ENCODE measurements around the gene CITED4. TPM values are rescaled to one million over a fixed set of nuclear protein-coding genes. Genes with fewer than 3 reads are reported as not detected.
A peak's percentile ranks its signal among the peaks of the same experiment; 100 is the strongest.

Gene CITED4
- total RNA-seq, 1 donor from 2014 or later = 0.98 TPM

- ATAC-seq (ENCODE audit: low read depth) (no peak), DNase-seq (no peak)
- Mint-ChIP-seq H3K27me3 (peaks cover 12% of the 10 kb centered on the region), H3K27ac (no peak overlapping the region), H3K36me3 (ENCODE audit: low read depth) (peaks cover 2% of the 10 kb centered on the region), H3K4me3 (peak overlapping the region; percentile 81), H3K9me3 (no peaks in the 10 kb centered on the region), H3K4me1 (peaks cover 10% of the 10 kb centered on the region)
- TF ChIP-seq CTCF (IDR thresholded peaks at IDR 0.05) = no peak
- ChIA-PET POLR2A (no interaction called here), CTCF (no interaction called here)
- intact Hi-C loops (cut with micrococcal nuclease) = loop anchor here (2.0 to 5.0 kb wide), 2 partner anchors 92 to 1283 kb away; partner anchors contain the start of gene PABPC4
Measured at GRCh38 chr1:40860706-40861223, 1.4 kb downstream of the CITED4 start.

GRCh38 chr1:40858856-40859416 is 3.2 kb downstream of the CITED4 start:
- TF ChIP-seq CTCF (IDR thresholded peaks at IDR 0.05) = no peak
- DNase-seq (no peak), ATAC-seq (ENCODE audit: low read depth) (no peak)
- Mint-ChIP-seq H3K27me3 (peaks cover 12% of the 10 kb centered on the region), H3K4me3 (no peak overlapping the region), H3K27ac (no peak overlapping the region), H3K9me3 (no peaks in the 10 kb centered on the region), H3K4me1 (peaks cover 10% of the 10 kb centered on the region), H3K36me3 (ENCODE audit: low read depth) (peaks cover 2% of the 10 kb centered on the region)
- ChIA-PET CTCF (no interaction called here), POLR2A (no interaction called here)
- intact Hi-C loops (cut with micrococcal nuclease) = no loop called here

GRCh38 chr1:40857737-40858136 is 4.4 kb downstream of the CITED4 start:
- TF ChIP-seq CTCF (IDR thresholded peaks at IDR 0.05) = no peak
- Mint-ChIP-seq H3K27me3 (peaks cover 12% of the 10 kb centered on the region), H3K36me3 (ENCODE audit: low read depth) (peaks cover 2% of the 10 kb centered on the region), H3K9me3 (no peaks in the 10 kb centered on the region), H3K4me3 (no peak overlapping the region), H3K4me1 (peaks cover 8% of the 10 kb centered on the region), H3K27ac (no peak overlapping the region)
- DNase-seq (no peak), ATAC-seq (ENCODE audit: low read depth) (no peak)
- ChIA-PET POLR2A (interaction anchor here (0.7 kb wide), 1 partner anchor 541 kb away, joined by 5 read pairs; no protein-coding TSS in a partner anchor), CTCF (interaction anchor here (0.9 kb wide), 1 partner anchor 84 kb away, joined by 3 read pairs; no protein-coding TSS in a partner anchor)
- intact Hi-C loops (cut with micrococcal nuclease) = no loop called here

- DNase-seq (no peak), ATAC-seq (ENCODE audit: low read depth) (no peak)
- Mint-ChIP-seq H3K27ac (no peak overlapping the region), H3K27me3 (peaks cover 12% of the 10 kb centered on the region), H3K4me3 (no peak overlapping the region), H3K4me1 (peaks cover 4% of the 10 kb centered on the region), H3K9me3 (no peaks in the 10 kb centered on the region), H3K36me3 (ENCODE audit: low read depth) (no peaks in the 10 kb centered on the region)
- ChIA-PET POLR2A (interaction anchor here (0.7 kb wide), 1 partner anchor 542 kb away, joined by 5 read pairs; no protein-coding TSS in a partner anchor), CTCF (no interaction called here)
- TF ChIP-seq CTCF (IDR thresholded peaks at IDR 0.05) = no peak
- intact Hi-C loops (cut with micrococcal nuclease) = no loop called here
Measured at GRCh38 chr1:40856656-40857302, 5.4 kb downstream of the CITED4 start.

- no peak for ATAC-seq (ENCODE audit: low read depth)
- intact Hi-C loops (cut with micrococcal nuclease) = no loop called here
- POLR2A ChIA-PET = no interaction called here
- no peak overlapping the region for H3K27ac Mint-ChIP-seq
- CTCF ChIA-PET = no interaction called here
- peaks cover 4% of the 10 kb centered on the region for H3K4me1 Mint-ChIP-seq
- H3K4me3 Mint-ChIP-seq = no peak overlapping the region
- DNase-seq = no peak
- no peak for TF ChIP-seq CTCF (IDR thresholded peaks at IDR 0.05)
- no peaks in the 10 kb centered on the region for H3K9me3 Mint-ChIP-seq
- H3K36me3 Mint-ChIP-seq (ENCODE audit: low read depth) = no peaks in the 10 kb centered on the region
- H3K27me3 Mint-ChIP-seq = peaks cover 12% of the 10 kb centered on the region
Measured at GRCh38 chr1:40856116-40856515, 6.0 kb downstream of the CITED4 start.

All from activated B cell treated with CpG ODN at 0.5 μM for 24 hours (primary cell).